Cerebellar cortex (tissue), 1 donor: Measurements from ENCODE around the gene IFRD2.
"Not testable (repeated sequence)": the region's sequence is repeated elsewhere in the genome, so short reads cannot be mapped to it uniquely, and the experiment has no call there.

ENCODE experiments used
- DNase-seq: peaks from one replicate; pipeline ENCODE4 v3.0.0-alpha.2; 2015; ENCODE audit warnings: low spot score

Gene IFRD2

GRCh38 chr3:50286322-50287227 is 5.7 kb downstream of the IFRD2 start:
- no peak for DNase-seq

- DNase-seq: not testable (repeated sequence)
Measured at GRCh38 chr3:50284121-50284520, 8.1 kb downstream of the IFRD2 start.

- DNase-seq: no peak
Measured at GRCh38 chr3:50279255-50280016, 12.8 kb downstream of the IFRD2 start.

- no peak for DNase-seq
Measured at GRCh38 chr3:50278880-50279224, 13.4 kb downstream of the IFRD2 start, which contains the start of gene LSMEM2. Gene LSMEM2 (plus strand): TSS chr3:50279087. CDS start chr3:50279114, 27 bp downstream.

- no peak for DNase-seq
Measured at GRCh38 chr3:50278123-50278879, 13.9 kb downstream of the IFRD2 start.

- no peak for DNase-seq
Measured at GRCh38 chr3:50276762-50277101, 15.5 kb downstream of the IFRD2 start.

GRCh38 chr3:50275996-50276761 is 16.1 kb downstream of the IFRD2 start:
- no peak for DNase-seq

- no peak for DNase-seq
Measured at GRCh38 chr3:50275141-50275995, 16.9 kb downstream of the IFRD2 start.

- DNase-seq: peak; percentile 68
Measured at GRCh38 chr3:50274371-50275104, 17.7 kb downstream of the IFRD2 start.

GRCh38 chr3:50273689-50274065 is 18.6 kb downstream of the IFRD2 start:
- DNase-seq: no peak

GRCh38 chr3:50272911-50273688 is 19.1 kb downstream of the IFRD2 start:
- DNase-seq: peak; percentile 83

- DNase-seq: not testable (repeated sequence)
Measured at GRCh38 chr3:50272538-50272910, 19.7 kb downstream of the IFRD2 start.

GRCh38 chr3:50271314-50271936 is 20.8 kb downstream of the IFRD2 start:
- no peak for DNase-seq

- no peak for DNase-seq
Measured at GRCh38 chr3:50270422-50271224, 21.6 kb downstream of the IFRD2 start.

GRCh38 chr3:50269977-50270413 is 22.2 kb downstream of the IFRD2 start:
- DNase-seq: no peak

- DNase-seq: no peak
Measured at GRCh38 chr3:50269460-50269859, 22.8 kb downstream of the IFRD2 start.

GRCh38 chr3:50268703-50269451 is 23.4 kb downstream of the IFRD2 start, which contains the start of gene SEMA3B:
Gene SEMA3B (plus strand): TSS chr3:50269147. CDS start chr3:50269241, 94 bp downstream.
- no peak for DNase-seq
